Measurements from ENCODE around the gene FAM228A.
"Not testable (repeated sequence)": the region's sequence is repeated elsewhere in the genome, so short reads cannot be mapped to it uniquely, and the experiment has no call there.

The FAM228A gene

GRCh38 chr2:24191848-24192247 is 17.0 kb downstream of the FAM228A start:
- no peak for DNase-seq

GRCh38 chr2:24197213-24197612 is 22.4 kb downstream of the FAM228A start:
- DNase-seq, result not testable (repeated sequence)

GRCh38 chr2:24199968-24200590 is 25.2 kb downstream of the FAM228A start:
- DNase-seq, result no peak

- DNase-seq, result no peak
Observed at GRCh38 chr2:24200799-24201198, 25.9 kb downstream of the FAM228A start.

GRCh38 chr2:24203029-24203786 is 28.4 kb downstream of the FAM228A start:
- no peak for DNase-seq

GRCh38 chr2:24203787-24204150 is 28.9 kb downstream of the FAM228A start:
- DNase-seq, result no peak

GRCh38 chr2:24204505-24204904 is 29.7 kb downstream of the FAM228A start:
- no peak for DNase-seq

GRCh38 chr2:24205131-24205530 is 30.3 kb downstream of the FAM228A start:
- DNase-seq, result no peak

GRCh38 chr2:24206242-24206641 is 31.4 kb downstream of the FAM228A start:
- DNase-seq, result no peak

- no peak for DNase-seq
Observed at GRCh38 chr2:24206714-24207113, 31.9 kb downstream of the FAM228A start.

- no peak for DNase-seq
Observed at GRCh38 chr2:24207359-24207758, 32.5 kb downstream of the FAM228A start.

- DNase-seq, result no peak
Observed at GRCh38 chr2:24208490-24208889, 33.6 kb downstream of the FAM228A start.

GRCh38 chr2:24209389-24210105 is 34.7 kb downstream of the FAM228A start:
- no peak for DNase-seq

- DNase-seq, result no peak
Observed at GRCh38 chr2:24210106-24210455, 35.2 kb downstream of the FAM228A start.

GRCh38 chr2:24210723-24211122 is 35.9 kb downstream of the FAM228A start:
- DNase-seq, result no peak

- no peak for DNase-seq
Observed at GRCh38 chr2:24211408-24211807, 36.6 kb downstream of the FAM228A start.

GRCh38 chr2:24214880-24215279 is 40.0 kb downstream of the FAM228A start:
- no peak for DNase-seq

GRCh38 chr2:24220554-24221291 is 45.9 kb downstream of the FAM228A start:
- no peak for DNase-seq

GRCh38 chr2:24221343-24222050 is 46.6 kb downstream of the FAM228A start:
- DNase-seq, result no peak

GRCh38 chr2:24222946-24223345 is 48.1 kb downstream of the FAM228A start:
- DNase-seq, result no peak

GRCh38 chr2:24225499-24226242 is 50.8 kb downstream of the FAM228A start:
- no peak for DNase-seq

GRCh38 chr2:24228470-24228869 is 53.6 kb downstream of the FAM228A start:
- no peak for DNase-seq
